GM21576 (cell line): ENCODE measurements around the gene DCST1.

ENCODE experiments used
- ATAC-seq: cut with Tn5 transposase; IDR thresholded peaks from one replicate; pipeline ENCODE4 v1.9.1; 2021; ENCODE audit warnings: mild to moderate bottlenecking, moderate library complexity; ENCODE audit not compliant: unreplicated experiment

Gene DCST1

GRCh38 chr1:155083865-155084721 lies 50.5 kb downstream of the DCST1 start:
- ATAC-seq: no peak

GRCh38 chr1:155084722-155085503 lies 51.3 kb downstream of the DCST1 start:
- peak; percentile 65 for ATAC-seq

- no peak for ATAC-seq
These were observed 52.0 kb downstream of the DCST1 start for GRCh38 chr1:155085504-155086127.

DNA sequence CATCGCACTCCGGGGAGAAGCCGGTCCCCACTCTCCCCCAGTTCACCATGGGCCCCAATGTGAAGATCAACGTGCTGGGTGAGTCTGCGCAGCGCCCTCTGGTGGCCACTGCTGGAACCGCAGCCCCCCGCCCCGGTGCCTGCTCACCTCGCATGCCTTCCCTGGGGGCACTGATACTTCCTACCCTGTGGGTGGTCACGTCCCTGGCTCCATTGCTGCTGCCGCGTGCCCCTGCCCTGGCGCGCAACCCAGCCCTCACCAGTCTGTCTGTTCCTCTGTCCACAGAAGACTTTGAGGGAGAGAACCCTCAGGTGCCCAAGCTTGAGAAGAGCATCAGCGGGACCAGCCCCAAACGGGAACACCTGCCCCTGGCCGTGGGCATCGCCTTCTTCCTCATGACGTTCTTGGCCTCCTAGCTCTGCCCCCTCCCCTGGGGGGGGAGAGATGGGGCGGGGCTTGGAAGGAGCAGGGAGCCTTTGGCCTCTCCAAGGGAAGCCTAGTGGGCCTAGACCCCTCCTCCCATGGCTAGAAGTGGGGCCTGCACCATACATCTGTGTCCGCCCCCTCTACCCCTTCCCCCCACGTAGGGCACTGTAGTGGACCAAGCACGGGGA lies 52.6 kb downstream of the DCST1 start:
- ATAC-seq: no peak

DNA sequence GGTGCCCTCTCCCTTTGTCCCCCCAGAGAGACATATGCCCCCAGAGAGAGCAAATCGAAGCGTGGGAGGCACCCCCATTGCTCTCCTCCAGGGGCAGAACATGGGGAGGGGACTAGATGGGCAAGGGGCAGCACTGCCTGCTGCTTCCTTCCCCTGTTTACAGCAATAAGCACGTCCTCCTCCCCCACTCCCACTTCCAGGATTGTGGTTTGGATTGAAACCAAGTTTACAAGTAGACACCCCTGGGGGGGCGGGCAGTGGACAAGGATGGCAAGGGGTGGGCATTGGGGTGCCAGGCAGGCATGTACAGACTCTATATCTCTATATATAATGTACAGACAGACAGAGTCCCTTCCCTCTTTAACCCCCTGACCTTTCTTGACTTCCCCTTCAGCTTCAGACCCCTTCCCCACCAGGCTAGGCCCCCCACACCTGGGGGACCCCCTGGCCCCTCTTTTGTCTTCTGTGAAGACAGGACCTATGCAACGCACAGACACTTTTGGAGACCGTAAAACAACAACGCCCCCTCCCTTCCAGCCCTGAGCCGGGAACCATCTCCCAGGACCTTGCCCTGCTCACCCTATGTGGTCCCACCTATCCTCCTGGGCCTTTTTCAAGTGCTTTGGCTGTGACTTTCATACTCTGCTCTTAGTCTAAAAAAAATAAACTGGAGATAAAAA lies 53.4 kb downstream of the DCST1 start:
- no peak for ATAC-seq

GRCh38 chr1:155091071-155092051 lies 57.7 kb downstream of the DCST1 start:
- no peak for ATAC-seq

DNA sequence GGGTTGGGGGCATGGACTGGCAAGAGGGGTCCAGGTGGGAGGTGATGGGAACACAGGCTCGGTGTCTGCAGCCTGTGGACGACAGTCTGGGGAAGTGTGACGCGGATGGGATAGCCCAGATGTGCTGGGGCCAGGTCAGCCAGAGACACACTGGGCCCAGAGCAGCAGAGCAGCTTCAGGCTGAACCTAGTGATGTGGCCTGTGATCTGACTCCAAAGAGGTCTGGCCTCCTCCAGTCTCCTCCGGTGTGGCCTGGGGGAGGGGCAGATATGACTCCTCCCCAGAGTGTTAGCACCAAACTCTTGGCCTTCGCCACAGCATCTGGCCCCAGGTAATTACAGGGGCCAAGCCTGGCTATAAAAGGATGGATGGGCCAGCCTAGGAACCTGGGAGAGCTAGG lies 58.5 kb downstream of the DCST1 start:
- ATAC-seq: no peak

- ATAC-seq: no peak
These were observed 59.0 kb downstream of the DCST1 start for GRCh38 chr1:155092641-155093040.

GRCh38 chr1:155093911-155094621 lies 60.4 kb downstream of the DCST1 start:
- ATAC-seq: no peak

- no peak for ATAC-seq
These were observed 61.0 kb downstream of the DCST1 start for GRCh38 chr1:155094622-155094948.

DNA sequence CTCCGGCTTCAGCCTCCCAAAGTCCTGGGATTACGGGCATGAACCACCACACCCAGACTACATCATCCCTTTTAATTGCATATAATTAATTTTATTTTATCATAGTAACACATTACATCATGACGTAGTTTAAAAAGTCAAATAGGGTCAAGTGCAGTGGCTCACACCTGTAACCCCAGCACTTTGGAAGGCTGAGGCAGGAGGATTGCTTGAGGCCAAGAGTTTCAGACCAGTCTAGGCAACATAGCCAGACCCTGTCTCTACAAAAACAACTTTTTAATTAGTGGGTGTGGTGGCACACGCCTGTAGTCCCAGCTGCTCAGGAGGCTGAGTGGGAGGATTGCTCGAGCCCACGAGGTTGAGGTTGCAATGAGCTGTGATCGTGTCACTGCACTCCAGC lies 65.7 kb downstream of the DCST1 start:
- no peak for ATAC-seq
